Fibroblast of the conjunctiva (primary cell): Measurements from ENCODE around the gene NTRK1.

ENCODE experiments used
- DNase-seq: peaks from one replicate; pipeline ENCODE4 v3.0.0-alpha.2; 2010; ENCODE audit warnings: low read depth

NTRK1 gene

GRCh38 chr1:156838972-156839371, 21.7 kb upstream of the NTRK1 start:
- DNase-seq, result no peak

DNA sequence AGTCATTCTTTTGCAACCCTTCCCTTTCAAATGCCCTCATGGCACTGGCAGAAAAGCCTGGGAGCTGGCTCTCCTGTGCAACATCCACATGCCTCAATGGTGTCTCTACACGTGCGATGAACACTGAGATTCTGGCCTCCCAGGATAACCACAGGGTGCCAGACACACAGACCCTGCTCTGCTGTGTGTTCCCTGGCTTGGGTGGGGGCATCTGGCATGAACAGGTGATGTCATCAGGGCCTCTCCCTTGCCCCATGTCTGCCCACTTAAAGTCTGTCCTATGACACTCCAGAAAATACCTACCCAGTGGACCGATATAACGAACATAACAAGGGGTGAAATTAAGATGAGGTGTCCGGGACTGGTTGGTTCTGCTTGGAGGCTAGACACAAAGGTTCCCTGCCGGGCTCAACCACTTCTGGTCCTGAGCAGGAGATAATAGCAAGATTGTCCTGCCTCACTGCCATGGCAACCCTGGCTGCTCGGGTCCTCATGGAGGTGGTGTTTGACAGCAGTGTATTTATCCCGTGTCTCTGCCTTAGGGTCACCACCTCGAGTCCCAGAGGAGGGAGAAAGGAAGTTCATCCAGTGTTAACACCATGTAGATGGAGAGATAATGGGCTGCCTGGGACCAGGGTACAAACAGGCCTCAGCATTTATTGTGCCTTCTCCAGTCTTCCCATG, 21.1 kb upstream of the NTRK1 start:
- DNase-seq, result no peak

- DNase-seq, result no peak
These were observed 20.3 kb upstream of the NTRK1 start for GRCh38 chr1:156840186-156840897.

- DNase-seq, result no peak
These were observed 19.8 kb upstream of the NTRK1 start for GRCh38 chr1:156840898-156841279.

DNA sequence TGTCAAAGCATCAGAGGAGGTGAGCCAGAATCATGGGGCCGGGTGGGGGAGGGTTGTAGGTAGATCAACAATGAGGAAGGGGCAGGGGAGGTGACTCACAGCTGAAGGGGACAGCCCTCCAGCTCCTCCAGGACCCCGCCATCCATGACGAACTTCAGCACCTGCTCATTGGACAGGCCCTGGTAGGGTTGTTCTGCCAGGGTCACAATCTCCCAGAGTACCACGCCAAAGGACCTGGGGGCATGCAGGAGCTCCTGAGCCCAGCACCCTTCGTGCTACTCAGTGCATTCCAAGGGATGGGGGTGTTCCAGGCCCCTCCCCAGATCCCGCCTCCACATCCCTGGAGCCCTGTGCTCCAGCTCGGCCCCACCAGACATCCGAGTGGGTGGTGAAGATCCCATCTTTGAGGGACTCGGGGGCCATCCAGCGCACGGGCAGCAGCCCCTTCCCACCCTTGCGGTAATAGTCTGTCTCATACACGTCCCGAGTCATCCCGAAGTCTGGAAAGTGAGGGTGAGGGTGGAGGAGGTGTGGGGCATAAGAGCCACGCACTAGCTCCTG, 19.3 kb upstream of the NTRK1 start:
- no peak for DNase-seq

- DNase-seq, result no peak
These were observed 17.9 kb upstream of the NTRK1 start for GRCh38 chr1:156842618-156843300.

DNA sequence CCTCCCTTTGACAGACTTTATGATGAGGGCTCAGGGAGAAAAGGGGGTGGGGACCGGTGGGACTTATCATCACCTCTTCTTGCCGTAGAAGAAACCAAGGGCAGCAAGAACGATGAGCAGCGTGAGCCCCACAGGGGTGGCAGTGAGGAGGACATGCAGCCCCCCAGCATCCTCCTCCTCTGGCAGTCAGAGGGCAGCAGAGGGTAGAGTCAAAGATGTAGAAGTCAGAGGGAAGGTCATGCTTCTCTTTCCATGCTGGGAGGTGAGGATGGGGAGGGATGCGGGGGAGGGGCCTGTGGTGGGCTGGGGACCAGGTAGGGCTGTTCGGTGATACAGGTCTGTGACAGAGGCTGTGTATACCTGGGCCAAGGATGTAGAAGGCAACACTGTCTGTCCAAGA, 16.6 kb upstream of the NTRK1 start:
- no peak for DNase-seq

DNA sequence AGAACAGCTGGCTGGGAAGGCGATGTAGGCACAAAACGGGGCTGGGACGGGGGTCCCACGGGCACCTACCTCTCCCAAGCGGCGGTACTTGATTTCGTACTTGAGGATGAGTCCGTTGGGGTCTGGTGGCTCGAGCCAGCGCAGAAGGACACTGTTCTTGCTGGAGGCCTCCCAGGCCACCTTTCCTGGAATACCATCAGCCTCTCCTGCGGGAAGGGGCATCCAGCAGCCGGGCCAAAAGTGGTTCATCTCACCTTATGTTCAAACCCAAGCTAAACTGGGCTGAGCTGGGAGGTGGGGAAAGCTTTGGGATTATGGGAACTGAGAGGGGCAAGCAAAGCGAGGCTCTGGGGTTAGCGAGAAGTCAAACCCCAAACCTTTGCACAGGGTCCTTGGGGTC, 16.0 kb upstream of the NTRK1 start:
- no peak for DNase-seq

GRCh38 chr1:156845055-156845952, 15.4 kb upstream of the NTRK1 start:
- DNase-seq, result no peak

- no peak for DNase-seq
These were observed 14.6 kb upstream of the NTRK1 start for GRCh38 chr1:156845953-156846545.

- DNase-seq, result no peak
These were observed 14.0 kb upstream of the NTRK1 start for GRCh38 chr1:156846643-156847042.

DNA sequence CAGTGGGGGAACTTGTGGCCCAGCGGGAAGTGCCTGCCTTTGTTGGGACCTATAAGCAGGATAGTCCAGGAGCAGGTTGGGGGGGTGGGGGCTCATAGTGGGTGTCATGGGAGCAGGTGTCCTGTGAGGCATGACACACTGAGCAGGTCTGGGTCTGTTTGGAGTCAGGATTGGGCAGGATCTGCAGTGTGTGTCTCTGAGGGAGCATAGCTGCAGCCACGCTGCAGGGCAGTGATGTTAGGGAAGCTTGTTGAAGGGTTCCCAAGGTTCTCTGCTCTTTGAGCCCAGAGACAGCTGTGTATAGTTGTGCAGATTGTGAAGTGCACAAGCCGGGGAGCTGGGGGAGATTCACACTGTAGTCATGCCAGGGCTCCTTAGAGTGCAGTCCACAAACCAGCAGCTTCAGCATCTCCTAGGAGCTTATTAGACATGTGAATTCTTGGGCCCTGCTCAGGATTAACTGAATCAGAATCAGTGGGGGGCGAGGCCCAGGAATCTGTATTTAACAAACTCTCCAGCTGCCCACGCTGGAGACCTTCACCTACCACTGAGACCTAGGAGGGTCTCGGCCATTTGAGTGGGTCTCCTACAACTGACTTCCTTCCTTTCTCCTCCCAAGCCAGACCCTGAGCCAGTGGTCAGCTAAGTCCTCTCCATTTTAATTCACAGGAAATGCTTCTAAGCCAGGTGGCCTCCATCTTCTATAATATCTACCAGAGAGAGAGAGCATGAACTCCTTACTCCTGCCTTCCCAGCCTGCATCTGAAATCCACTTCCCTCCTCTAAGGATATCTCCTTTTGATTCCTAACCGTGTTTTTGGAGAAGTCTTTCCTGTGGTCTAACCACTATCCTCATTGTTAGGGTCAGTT, 12.8 kb upstream of the NTRK1 start:
- no peak for DNase-seq

DNA sequence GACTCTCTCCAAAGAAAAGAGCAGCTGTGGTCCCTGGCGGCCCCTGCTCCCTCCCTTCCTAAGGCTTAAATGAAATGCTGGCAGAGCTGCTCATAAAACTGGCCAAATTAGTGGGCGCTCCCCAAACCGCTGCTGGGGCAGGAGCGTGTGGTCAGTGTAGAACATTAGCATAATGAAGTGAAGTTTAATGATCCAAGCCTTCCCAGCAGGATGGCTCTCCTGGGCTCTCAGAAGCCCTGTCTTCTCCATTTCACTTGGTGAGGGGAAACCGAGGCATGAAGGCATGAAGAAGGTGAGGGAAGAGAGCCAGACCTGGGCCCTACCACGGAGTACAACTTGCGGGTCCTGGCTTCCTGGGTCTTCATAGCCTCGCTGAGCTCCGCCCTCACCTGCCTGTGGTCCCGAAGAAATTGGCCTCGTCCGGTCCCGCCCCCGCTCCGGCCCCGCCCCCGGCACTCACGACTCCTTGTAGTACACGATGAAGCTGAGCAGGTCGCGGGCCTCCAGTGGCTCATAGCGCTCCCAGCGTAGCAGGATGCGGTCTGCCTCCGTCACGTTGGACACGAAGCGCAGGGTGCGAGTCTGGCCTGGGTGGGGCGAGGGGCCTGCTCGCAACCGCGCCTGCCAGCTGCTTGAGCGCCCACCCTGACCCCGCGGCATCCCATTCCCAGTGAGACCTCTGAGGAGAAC, 12.1 kb upstream of the NTRK1 start:
- no peak for DNase-seq

GRCh38 chr1:156849151-156849496, 11.5 kb upstream of the NTRK1 start:
- DNase-seq, result no peak

DNA sequence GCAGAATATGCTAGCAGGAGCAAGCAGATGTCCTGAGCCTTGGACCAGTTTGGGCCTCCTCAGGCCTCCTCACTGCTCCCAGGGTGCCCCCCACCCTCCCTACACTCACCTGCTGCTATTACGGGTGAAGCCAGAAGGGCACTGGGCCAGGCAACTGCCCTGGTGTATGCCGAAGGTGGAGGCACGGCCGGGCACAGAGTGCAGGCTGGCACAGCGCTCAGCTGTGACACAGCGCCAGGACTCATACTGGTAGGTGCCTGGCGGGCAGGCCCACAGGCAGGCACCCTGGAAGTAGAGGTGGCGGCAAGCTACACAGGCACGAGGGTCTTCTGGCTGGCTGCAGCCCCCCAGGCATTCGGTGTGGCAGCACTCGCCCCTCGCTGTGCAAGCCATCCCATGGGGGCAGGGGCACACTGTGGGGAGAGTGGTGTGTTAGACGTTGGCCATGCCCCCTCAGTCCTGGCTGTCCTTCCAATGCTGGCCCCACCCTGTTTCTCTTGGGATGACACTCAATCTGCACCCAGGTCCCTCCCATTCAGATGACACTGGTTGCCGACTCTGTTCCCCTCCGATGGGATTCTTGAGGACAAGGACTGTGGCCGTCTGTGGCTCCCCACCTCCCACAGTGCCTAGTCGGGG, 8.8 kb upstream of the NTRK1 start:
- DNase-seq, result no peak

DNA sequence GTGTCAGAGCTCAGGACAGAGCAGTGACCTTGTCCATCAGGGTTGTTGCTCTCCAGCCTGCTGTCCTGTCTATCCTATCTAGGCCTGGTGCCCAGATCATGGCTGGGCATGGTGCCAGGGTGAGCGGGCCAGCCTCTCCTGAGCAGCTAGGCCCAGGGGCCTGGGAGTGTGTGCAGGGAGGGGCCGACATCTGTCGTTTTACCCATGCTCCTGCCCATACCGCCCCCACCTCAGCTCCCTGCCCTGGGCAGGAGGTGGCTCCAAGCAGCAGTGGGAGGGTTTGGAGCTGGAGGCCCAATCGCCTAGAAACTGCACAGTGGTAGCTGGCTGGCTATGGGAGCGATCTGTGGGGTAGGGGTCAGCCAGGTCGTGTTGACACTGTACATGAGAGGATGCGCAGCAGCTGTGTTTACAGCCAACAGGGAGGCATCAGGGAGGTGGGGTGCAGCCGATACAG, 8.2 kb upstream of the NTRK1 start:
- DNase-seq, result peak; percentile 21

DNA sequence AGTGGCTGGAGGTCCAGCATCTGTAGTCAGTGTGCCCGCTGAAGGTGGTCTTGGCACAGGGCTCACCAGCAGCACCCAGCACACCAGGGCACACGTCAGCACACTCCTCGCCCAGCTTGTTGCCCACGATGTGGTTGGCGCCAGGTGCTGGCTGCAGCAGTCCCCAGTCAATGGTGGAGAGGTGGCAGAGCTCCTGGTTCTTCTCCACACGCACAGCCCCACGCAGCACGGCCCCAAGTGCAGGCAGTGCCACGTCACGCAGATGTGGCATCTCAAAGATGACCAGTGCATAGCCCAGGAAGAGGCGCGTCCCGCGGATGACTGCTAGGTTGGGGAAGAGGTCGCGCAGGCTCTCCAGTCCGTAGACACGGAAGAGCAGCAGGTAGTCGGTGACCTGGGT, 6.9 kb upstream of the NTRK1 start:
- no peak for DNase-seq

DNA sequence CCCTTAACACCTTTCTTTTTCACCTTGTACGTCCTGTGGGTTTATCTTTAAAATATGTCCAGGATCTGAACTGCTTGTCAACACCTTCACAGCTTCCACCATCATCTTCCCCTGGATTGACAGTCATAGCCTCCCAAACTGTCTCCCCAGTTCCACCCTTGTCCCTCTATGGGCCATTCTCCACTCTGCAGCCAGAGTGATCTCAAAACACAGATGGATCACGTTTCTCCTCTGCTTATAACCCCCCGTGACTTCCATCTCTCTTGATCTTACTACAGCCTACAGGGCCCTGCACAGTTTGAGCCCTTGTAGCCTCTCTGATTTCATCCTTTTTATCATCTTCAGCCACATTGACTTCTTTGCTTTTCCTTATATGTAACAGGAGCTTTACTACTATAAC, 6.0 kb upstream of the NTRK1 start:
- no peak for DNase-seq

GRCh38 chr1:156856282-156856785, 4.3 kb upstream of the NTRK1 start:
- no peak for DNase-seq
